HG02884 (cell line): ENCODE data around the gene CRIP1.

Experiments
- ATAC-seq: cut with Tn5 transposase; IDR thresholded peaks from one replicate; pipeline ENCODE4 v1.9.1; 2021; ENCODE audit warnings: mild to moderate bottlenecking, moderate library complexity; ENCODE audit not compliant: unreplicated experiment

Gene CRIP1, protein sequence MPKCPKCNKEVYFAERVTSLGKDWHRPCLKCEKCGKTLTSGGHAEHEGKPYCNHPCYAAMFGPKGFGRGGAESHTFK

GRCh38 chr14:105486163-105486973, at the start of gene CRIP1:
Gene CRIP1, plus strand, starts transcription at chr14:105486886. Its CDS starts 374 bp downstream, at chr14:105487260.
- ATAC-seq: no peak

- no peak for ATAC-seq
Observed at GRCh38 chr14:105436891-105437722, 49.6 kb upstream of the CRIP1 start.

DNA sequence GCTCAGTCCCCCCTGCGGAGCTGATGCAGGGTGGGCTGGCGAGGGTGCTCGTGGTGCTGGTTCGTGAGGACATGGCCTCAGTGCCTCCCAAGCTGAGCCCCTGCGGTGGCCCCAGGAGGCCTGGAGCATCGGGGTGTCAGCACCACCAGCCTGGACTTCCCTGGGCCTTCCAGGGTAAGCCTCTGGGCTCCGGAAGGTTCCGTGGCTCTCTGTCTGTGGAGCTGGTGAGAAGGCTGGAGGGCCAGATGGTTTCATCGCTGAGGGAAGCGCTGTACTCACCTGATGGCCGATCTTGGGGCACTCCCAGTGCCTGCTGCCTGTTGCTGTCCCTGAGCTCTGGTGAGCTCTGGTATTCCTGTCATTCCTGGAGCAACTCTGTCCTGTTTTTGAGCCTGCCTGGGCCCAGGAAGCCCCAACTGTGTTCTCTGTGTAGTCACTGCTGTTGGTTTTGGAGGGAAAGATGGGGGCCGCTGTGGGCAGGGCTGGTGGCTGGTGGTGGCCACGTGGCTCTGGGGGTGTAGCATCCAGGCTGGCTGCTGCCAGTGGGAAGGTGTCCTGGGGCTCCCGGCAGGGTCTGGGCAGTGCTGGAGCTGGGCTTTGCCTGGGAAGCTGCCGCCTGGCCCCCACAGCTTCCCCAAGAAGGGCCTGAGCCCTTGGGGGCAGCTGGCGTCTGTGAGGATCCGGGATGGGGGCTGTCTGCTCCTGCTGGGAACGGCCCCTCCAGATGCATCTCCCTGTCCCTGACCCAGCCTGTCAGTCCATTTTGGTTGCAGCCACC, 48.8 kb upstream of the CRIP1 start:
- ATAC-seq: no peak

GRCh38 chr14:105439179-105439578, 47.5 kb upstream of the CRIP1 start:
- no peak for ATAC-seq

DNA sequence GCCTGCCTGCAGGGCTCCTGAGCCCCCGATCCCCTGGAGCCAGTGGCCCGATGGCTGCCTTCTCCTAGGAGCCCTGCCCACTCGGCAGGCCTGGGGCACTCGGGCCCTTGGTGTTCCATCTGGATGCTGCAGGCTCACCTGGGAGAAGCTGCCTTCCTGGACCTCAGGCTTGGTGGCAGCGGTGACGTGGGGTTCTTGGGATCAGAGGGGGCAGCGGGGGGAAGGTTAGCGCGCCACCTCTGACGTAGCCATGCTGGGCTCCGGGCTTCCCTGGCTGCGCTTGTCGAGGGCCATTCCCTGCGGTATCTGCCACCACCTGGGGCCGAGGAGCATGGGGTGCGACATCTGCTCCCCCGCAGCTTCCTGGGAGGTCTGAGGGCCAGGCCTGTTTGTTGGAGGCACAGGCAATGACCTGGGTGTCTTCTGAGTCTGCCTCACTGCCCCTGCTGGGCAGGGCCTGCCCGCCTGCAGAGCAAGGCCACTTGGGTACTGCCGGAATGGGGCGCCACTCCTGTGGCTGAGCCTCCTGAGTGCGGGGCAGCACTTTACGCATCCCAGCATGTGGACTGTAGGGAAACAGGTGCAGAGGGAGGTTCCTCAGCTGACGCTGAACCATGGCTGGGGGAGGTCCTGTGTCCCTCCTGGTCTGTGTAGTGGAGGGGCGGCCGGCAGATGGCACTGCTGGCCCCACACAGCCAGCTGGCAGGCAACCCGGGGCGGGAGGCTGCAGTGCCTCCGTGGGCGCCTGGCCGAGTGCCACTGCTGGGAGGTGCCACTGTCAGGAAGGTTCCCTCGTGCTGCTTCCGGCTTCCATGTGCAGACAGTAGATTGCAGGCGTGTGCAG, 46.8 kb upstream of the CRIP1 start:
- no peak for ATAC-seq

- no peak for ATAC-seq
Observed at GRCh38 chr14:105440554-105440900, 46.2 kb upstream of the CRIP1 start.

- ATAC-seq: no peak
Observed at GRCh38 chr14:105440992-105441391, 45.7 kb upstream of the CRIP1 start.

DNA sequence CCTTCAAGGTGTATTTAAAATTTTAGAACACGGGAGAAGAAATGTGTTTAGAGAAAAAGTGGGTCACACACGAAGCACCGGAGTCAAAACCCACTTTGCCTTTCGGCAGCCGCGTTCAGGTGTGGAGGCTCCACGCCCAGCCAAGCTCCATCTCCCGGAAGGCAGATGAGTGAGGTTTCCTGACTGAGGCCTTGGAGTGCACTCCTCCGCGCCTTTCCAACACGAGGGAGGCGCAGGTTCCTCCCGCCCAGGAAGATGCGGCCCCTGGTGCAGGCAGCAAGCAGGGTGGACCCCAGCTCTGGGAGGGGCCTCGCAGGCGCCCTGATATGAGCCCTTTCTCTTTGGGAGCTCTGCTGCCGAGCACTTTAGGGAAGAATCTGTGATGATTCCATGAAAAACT, 44.6 kb upstream of the CRIP1 start:
- ATAC-seq: no peak

DNA sequence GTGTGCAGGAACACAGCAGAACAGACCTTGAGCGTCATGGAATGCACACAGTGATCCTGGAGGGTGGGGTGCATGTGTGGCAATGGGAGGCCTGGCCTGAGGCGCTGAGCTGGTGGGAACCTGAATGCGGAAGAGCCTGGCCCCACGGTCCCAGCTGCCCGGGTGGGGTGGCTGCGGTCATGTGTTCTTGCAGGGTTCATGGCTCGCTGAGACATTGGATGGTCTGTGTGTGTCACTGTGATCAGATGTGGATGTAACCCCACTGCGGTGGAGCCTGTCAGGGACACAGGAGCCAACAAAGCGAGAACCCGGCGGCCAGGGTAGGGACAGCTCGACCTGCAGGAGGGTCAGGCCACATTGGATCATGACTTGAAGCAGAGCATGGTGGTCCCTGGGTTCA, 43.9 kb upstream of the CRIP1 start:
- ATAC-seq: no peak

GRCh38 chr14:105444859-105445258, 41.8 kb upstream of the CRIP1 start:
- no peak for ATAC-seq

DNA sequence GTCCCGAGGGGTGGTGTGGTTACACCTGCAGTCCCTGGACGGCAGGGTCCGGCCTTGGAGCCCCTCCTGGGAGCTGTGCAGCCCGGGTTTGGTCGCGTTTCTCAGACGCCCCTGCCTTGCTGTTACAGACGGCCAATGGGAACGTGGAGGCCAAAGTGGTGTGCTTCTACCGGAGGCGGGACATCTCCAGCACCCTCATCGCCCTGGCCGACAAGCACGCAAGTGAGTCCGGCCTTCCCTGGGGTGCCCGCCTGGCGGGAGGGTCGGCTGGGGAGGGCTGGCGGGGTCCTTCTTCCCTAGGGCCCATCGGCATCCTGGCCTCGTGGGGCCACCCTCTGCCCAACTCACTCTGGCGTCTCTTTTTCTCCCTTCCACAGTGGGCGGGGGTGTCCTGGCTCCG, 41.4 kb upstream of the CRIP1 start:
- ATAC-seq: no peak

- ATAC-seq: no peak
Observed at GRCh38 chr14:105445901-105446845, 40.5 kb upstream of the CRIP1 start.

DNA sequence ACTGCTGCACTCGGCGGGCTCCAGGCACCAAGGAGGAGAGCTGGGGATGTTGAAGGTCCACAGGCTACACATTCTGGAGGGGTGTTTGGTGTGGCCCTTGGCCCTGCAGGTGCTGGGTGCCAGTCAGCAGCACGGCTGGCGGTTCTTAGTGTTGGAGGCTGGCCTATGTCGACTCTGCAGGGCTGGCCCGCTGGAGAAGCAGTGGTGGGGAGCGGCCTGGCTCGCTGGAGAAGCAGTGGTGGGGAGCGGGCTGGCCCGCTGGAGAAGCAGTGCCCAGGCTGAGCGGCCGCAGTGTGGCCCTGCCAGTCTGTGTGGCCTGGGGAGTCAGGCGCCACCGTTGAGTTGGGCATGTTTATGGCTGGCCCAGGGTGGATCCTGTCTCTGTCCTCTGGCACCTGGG, 39.7 kb upstream of the CRIP1 start:
- no peak for ATAC-seq

DNA sequence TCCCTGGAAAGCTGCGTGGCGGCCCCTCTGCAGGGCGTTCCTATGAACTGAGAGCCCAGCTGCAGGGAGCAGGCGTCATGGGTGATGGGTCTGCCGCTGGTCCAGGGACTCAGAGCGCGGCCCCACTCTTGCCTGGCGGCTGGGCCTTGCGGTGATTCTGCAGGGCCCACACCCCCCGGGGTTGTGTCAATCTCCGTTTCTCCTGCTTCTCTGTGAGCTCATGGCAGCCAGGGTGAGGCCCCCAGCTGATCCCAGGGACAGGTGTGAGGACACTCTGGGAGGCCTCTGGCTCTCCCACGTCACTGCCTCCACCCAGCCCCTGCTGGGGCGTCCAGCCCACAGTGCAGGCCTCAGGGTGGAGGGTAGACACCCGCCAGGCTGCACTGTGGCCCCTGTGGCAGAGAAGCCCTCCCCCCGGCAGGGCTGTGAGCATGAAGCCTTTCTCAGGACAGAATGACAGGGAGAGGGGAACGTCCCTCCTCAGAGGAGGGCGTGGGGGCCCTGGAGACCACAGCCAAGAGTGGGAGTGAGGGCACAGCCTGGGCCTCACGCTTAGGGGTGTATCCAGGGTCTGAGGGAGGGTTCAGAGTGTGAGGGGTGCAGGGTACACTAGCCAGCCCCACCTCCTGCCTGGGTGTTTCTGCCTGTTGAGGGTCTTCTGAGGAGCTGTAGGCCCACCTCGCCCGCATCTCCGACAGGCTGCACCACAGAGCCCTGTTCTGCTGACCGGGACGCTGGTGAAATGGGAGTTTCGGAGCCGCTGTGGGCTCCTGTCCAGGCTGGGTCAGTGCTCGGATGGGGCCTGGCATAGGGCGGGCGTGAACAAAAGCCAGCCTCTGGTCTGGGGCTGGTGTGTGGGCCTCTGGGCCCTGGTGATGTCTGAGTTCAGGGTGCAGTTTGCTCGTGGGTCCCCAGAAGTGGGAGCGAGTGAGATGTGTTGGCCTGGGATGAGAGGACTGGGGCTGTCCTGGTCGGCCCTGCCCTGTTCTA, 38.7 kb upstream of the CRIP1 start:
- ATAC-seq: no peak

DNA sequence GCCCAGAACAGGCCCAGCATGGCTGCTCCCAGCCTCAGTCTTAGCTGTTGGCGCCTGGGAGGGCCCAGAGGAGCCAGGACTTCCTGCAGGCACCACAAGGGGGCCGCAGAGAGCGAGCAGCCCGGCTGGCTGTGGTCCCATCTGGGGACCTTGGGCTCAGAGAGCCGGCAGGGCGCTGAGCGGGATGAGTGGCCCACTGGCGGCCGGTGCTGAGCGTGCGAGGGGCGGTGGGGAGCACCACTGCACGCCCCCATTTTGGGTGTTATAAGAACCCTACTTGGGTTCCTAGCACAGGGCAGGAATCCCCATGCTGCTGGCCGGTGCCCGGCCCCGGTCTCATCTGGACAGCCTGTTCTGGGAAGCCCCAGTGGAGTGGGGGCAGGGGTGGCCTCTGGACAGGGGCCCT, 38.0 kb upstream of the CRIP1 start:
- ATAC-seq: no peak

GRCh38 chr14:105449276-105450122, 37.2 kb upstream of the CRIP1 start:
- no peak for ATAC-seq

DNA sequence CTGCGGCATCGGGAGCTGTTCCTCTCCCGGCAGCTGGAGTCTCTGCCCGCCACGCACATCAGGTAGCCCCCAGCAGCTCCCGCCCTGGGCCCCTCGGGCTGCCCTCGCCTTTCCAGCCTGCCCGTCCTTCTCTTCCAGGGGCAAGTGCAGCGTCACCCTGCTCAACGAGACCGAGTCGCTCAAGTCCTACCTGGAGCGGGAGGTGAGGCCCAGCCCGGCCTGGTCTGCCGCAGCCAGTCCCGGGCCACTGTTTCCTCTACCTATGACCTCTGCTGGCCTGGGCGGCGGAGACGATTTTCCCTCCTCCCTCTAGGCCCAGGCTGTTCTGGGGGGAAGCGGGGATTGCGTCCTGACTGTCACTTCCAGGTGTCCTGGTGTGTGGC, 36.6 kb upstream of the CRIP1 start:
- ATAC-seq: no peak
